NCI-H748 treated with DMSO at 0.1 percent for 48 hours (cell line): Measurements from ENCODE around the gene ARAP2.
"Not testable (repeated sequence)": the region's sequence is repeated elsewhere in the genome, so short reads cannot be mapped to it uniquely, and the experiment has no call there.

ENCODE experiments used
- DNase-seq: peaks from one replicate; lab custom pipeline; 2025; lab: John Stamatoyannopoulos, UW

Gene ARAP2

GRCh38 chr4:36183665-36184393 is 60.5 kb downstream of the ARAP2 start:
- no peak for DNase-seq

- no peak for DNase-seq
Observed at GRCh38 chr4:36183232-36183631, 61.1 kb downstream of the ARAP2 start.

- not testable (repeated sequence) for DNase-seq
Observed at GRCh38 chr4:36182315-36182714, 62.0 kb downstream of the ARAP2 start.

GRCh38 chr4:36180206-36180605 is 64.1 kb downstream of the ARAP2 start:
- no peak for DNase-seq

- DNase-seq = no peak
Observed at GRCh38 chr4:36178484-36178883, 65.8 kb downstream of the ARAP2 start.

GRCh38 chr4:36177946-36178345 is 66.4 kb downstream of the ARAP2 start:
- no peak for DNase-seq

GRCh38 chr4:36174570-36174969 is 69.7 kb downstream of the ARAP2 start:
- no peak for DNase-seq

GRCh38 chr4:36173905-36174304 is 70.4 kb downstream of the ARAP2 start:
- no peak for DNase-seq

GRCh38 chr4:36172656-36173055 is 71.7 kb downstream of the ARAP2 start:
- no peak for DNase-seq

GRCh38 chr4:36168127-36168878 is 76.0 kb downstream of the ARAP2 start:
- no peak for DNase-seq

- DNase-seq = no peak
Observed at GRCh38 chr4:36165631-36166005, 78.7 kb downstream of the ARAP2 start.

GRCh38 chr4:36164900-36165630 is 79.2 kb downstream of the ARAP2 start:
- DNase-seq = no peak

GRCh38 chr4:36163198-36163597 is 81.1 kb downstream of the ARAP2 start:
- no peak for DNase-seq

GRCh38 chr4:36159208-36159607 is 85.1 kb downstream of the ARAP2 start:
- no peak for DNase-seq

- DNase-seq = peak; percentile 75
Observed at GRCh38 chr4:36152735-36153134, 91.6 kb downstream of the ARAP2 start.

- DNase-seq = no peak
Observed at GRCh38 chr4:36142504-36142903, 101.8 kb downstream of the ARAP2 start.

- DNase-seq = no peak
Observed at GRCh38 chr4:36141186-36141585, 103.1 kb downstream of the ARAP2 start.

- peak; percentile 39 for DNase-seq
Observed at GRCh38 chr4:36140421-36140820, 103.9 kb downstream of the ARAP2 start.

GRCh38 chr4:36138220-36138619 is 106.1 kb downstream of the ARAP2 start:
- DNase-seq = no peak

GRCh38 chr4:36137336-36137735 is 107.0 kb downstream of the ARAP2 start:
- no peak for DNase-seq

- DNase-seq = no peak
Observed at GRCh38 chr4:36133658-36134057, 110.7 kb downstream of the ARAP2 start.

- no peak for DNase-seq
Observed at GRCh38 chr4:36133086-36133485, 111.2 kb downstream of the ARAP2 start.

- DNase-seq = no peak
Observed at GRCh38 chr4:36130641-36131040, 113.7 kb downstream of the ARAP2 start.
